ENCODE data around the gene PRKCZ.

The PRKCZ gene

GRCh38 chr1:2209400-2210083 lies 159.3 kb downstream of the PRKCZ start:
- peaks cover 68% of the 10 kb centered on the region for H3K4me1 ChIP-seq (ENCODE audit: control insufficient read depth, insufficient read depth, low read length)
- DNase-seq (ENCODE audit: low read depth) = peak; percentile 16

GRCh38 chr1:2210084-2210653 lies 160.0 kb downstream of the PRKCZ start:
- no peak for DNase-seq (ENCODE audit: low read depth)
- Histone ChIP-seq H3K9ac (ENCODE audit: low read length) (no peak overlapping the region), H3K27me3 (replicated peaks; ENCODE audit: control insufficient read depth, insufficient read depth, low read length) (no peaks in the 10 kb centered on the region), H3K4me3 (ENCODE audit: low read length) (no peak overlapping the region), H3K9me3 (ENCODE audit: control insufficient read depth, low read length) (no peaks in the 10 kb centered on the region), H3K4me1 (ENCODE audit: control insufficient read depth, insufficient read depth, low read length) (peaks cover 71% of the 10 kb centered on the region), H3K36me3 (ENCODE audit: control insufficient read depth, insufficient read depth, low read length, severe bottlenecking) (no peaks in the 10 kb centered on the region)

More at GRCh38 chr1:2209400-2210083, 159.3 kb downstream of the PRKCZ start:
- peak overlapping the region; percentile 88 for H3K9ac ChIP-seq (ENCODE audit: low read length)
- H3K4me3 ChIP-seq (ENCODE audit: low read length) = no peak overlapping the region
- no peaks in the 10 kb centered on the region for H3K27me3 ChIP-seq (replicated peaks; ENCODE audit: control insufficient read depth, insufficient read depth, low read length)
- no peaks in the 10 kb centered on the region for H3K36me3 ChIP-seq (ENCODE audit: control insufficient read depth, insufficient read depth, low read length, severe bottlenecking)
- no peaks in the 10 kb centered on the region for H3K9me3 ChIP-seq (ENCODE audit: control insufficient read depth, low read length)

- Histone ChIP-seq H3K9ac (ENCODE audit: low read length) (no peak overlapping the region), H3K4me3 (ENCODE audit: low read length) (no peak overlapping the region), H3K4me1 (ENCODE audit: control insufficient read depth, insufficient read depth, low read length) (peaks cover 67% of the 10 kb centered on the region), H3K36me3 (ENCODE audit: control insufficient read depth, insufficient read depth, low read length, severe bottlenecking) (no peaks in the 10 kb centered on the region), H3K27me3 (replicated peaks; ENCODE audit: control insufficient read depth, insufficient read depth, low read length) (no peaks in the 10 kb centered on the region), H3K9me3 (ENCODE audit: control insufficient read depth, low read length) (no peaks in the 10 kb centered on the region)
- no peak for DNase-seq (ENCODE audit: low read depth)
These were observed 160.6 kb downstream of the PRKCZ start for GRCh38 chr1:2210786-2211185.

- no peak for DNase-seq (ENCODE audit: low read depth)
- Histone ChIP-seq H3K4me1 (ENCODE audit: control insufficient read depth, insufficient read depth, low read length) (peaks cover 56% of the 10 kb centered on the region), H3K36me3 (ENCODE audit: control insufficient read depth, insufficient read depth, low read length, severe bottlenecking) (no peaks in the 10 kb centered on the region), H3K27me3 (replicated peaks; ENCODE audit: control insufficient read depth, insufficient read depth, low read length) (no peaks in the 10 kb centered on the region), H3K9ac (ENCODE audit: low read length) (peak overlapping the region; percentile 93), H3K4me3 (ENCODE audit: low read length) (peak overlapping the region; percentile 74), H3K9me3 (ENCODE audit: control insufficient read depth, low read length) (no peaks in the 10 kb centered on the region)
These were observed 162.0 kb downstream of the PRKCZ start for GRCh38 chr1:2212274-2212531.

- peak overlapping the region; percentile 93 for H3K9ac ChIP-seq (ENCODE audit: low read length)
- DNase-seq (ENCODE audit: low read depth) = peak; percentile 96
- H3K27me3 ChIP-seq (replicated peaks; ENCODE audit: control insufficient read depth, insufficient read depth, low read length) = no peaks in the 10 kb centered on the region
- peak overlapping the region; percentile 74 for H3K4me3 ChIP-seq (ENCODE audit: low read length)
- H3K36me3 ChIP-seq (ENCODE audit: control insufficient read depth, insufficient read depth, low read length, severe bottlenecking) = no peaks in the 10 kb centered on the region
- H3K4me1 ChIP-seq (ENCODE audit: control insufficient read depth, insufficient read depth, low read length) = peaks cover 50% of the 10 kb centered on the region
- H3K9me3 ChIP-seq (ENCODE audit: control insufficient read depth, low read length) = no peaks in the 10 kb centered on the region
These were observed 162.6 kb downstream of the PRKCZ start for GRCh38 chr1:2212532-2213491.

DNA sequence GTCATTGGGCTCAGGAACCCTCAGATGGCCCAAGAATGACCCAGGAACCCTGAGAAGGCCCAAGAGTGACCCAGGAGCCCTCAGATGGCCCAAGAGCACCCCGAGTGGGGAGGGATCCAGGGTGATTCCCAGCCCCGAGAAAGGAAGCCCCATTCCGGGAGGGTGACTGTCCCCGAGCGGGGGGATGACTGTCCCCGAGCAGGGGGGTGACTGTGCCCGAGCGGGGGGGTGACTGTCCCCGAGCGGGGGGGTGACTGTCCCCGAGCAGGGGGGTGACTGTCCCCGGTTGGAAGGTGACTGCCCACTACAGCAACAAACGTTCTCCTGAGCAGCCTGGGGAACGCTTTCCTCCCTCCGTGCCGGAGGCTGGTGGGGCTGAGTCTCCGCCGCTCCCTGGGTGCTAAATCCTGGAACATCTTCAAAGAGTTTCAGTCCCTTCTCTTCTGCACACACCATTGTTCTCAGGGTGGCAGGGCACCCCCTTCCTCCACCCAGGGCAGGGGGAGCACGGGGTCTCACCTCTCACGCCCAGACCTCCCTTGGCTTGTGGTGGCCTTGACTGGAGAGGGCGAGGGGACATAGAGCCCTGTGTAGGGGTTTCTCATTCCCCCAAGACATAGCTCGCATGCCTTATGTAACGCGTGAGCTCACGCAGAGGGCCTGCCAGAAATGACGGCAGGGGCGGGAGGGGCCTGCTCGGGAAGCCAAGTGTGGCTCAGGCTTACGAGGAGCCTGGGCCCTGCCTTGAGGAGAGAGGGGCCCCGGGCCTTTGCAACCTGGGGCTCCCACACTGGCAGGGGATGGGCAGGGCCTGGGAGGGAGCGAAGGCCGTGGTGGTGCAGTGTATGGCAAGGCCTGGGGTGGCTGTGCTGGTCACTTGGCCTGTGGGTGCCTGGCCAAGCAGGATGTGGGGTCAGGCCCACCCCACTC lies 163.6 kb downstream of the PRKCZ start:
- Histone ChIP-seq H3K4me3 (ENCODE audit: low read length) (peak overlapping the region; percentile 74), H3K36me3 (ENCODE audit: control insufficient read depth, insufficient read depth, low read length, severe bottlenecking) (no peaks in the 10 kb centered on the region), H3K27me3 (replicated peaks; ENCODE audit: control insufficient read depth, insufficient read depth, low read length) (no peaks in the 10 kb centered on the region), H3K4me1 (ENCODE audit: control insufficient read depth, insufficient read depth, low read length) (peaks cover 40% of the 10 kb centered on the region), H3K9ac (ENCODE audit: low read length) (peak overlapping the region; percentile 93), H3K9me3 (ENCODE audit: control insufficient read depth, low read length) (no peaks in the 10 kb centered on the region)
- peak; percentile 70 for DNase-seq (ENCODE audit: low read depth)

GRCh38 chr1:2214541-2215241 lies 164.5 kb downstream of the PRKCZ start:
- peaks cover 31% of the 10 kb centered on the region for H3K4me1 ChIP-seq (ENCODE audit: control insufficient read depth, insufficient read depth, low read length)
- H3K9ac ChIP-seq (ENCODE audit: low read length) = peak overlapping the region; percentile 93
- H3K36me3 ChIP-seq (ENCODE audit: control insufficient read depth, insufficient read depth, low read length, severe bottlenecking) = no peaks in the 10 kb centered on the region
- no peaks in the 10 kb centered on the region for H3K27me3 ChIP-seq (replicated peaks; ENCODE audit: control insufficient read depth, insufficient read depth, low read length)
- H3K9me3 ChIP-seq (ENCODE audit: control insufficient read depth, low read length) = no peaks in the 10 kb centered on the region
- DNase-seq (ENCODE audit: low read depth) = no peak
- H3K4me3 ChIP-seq (ENCODE audit: low read length) = no peak overlapping the region

DNA sequence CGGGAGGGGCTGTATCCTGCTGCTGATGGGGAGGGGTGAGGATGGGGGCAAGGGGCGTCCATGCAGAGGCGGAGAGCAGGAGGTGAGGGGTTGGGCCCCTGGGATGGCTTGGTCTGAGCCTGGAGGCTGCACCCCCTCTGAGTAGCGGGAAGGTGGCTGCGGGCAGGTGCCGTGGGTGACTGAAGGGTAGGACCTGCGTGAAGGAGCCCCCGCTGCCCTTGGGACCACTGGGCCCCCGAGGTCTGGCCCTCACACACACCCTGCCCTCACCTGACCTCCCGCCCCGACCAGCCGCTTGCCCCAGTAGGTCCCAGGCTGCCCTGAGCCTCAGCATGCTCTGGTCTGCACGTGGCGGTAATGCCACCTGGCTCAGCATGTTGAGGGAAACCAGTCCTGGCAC lies 165.1 kb downstream of the PRKCZ start:
- H3K9me3 ChIP-seq (ENCODE audit: control insufficient read depth, low read length) = no peaks in the 10 kb centered on the region
- H3K9ac ChIP-seq (ENCODE audit: low read length) = no peak overlapping the region
- peaks cover 27% of the 10 kb centered on the region for H3K4me1 ChIP-seq (ENCODE audit: control insufficient read depth, insufficient read depth, low read length)
- no peaks in the 10 kb centered on the region for H3K36me3 ChIP-seq (ENCODE audit: control insufficient read depth, insufficient read depth, low read length, severe bottlenecking)
- H3K4me3 ChIP-seq (ENCODE audit: low read length) = no peak overlapping the region
- H3K27me3 ChIP-seq (replicated peaks; ENCODE audit: control insufficient read depth, insufficient read depth, low read length) = no peaks in the 10 kb centered on the region
- DNase-seq (ENCODE audit: low read depth) = no peak

DNA sequence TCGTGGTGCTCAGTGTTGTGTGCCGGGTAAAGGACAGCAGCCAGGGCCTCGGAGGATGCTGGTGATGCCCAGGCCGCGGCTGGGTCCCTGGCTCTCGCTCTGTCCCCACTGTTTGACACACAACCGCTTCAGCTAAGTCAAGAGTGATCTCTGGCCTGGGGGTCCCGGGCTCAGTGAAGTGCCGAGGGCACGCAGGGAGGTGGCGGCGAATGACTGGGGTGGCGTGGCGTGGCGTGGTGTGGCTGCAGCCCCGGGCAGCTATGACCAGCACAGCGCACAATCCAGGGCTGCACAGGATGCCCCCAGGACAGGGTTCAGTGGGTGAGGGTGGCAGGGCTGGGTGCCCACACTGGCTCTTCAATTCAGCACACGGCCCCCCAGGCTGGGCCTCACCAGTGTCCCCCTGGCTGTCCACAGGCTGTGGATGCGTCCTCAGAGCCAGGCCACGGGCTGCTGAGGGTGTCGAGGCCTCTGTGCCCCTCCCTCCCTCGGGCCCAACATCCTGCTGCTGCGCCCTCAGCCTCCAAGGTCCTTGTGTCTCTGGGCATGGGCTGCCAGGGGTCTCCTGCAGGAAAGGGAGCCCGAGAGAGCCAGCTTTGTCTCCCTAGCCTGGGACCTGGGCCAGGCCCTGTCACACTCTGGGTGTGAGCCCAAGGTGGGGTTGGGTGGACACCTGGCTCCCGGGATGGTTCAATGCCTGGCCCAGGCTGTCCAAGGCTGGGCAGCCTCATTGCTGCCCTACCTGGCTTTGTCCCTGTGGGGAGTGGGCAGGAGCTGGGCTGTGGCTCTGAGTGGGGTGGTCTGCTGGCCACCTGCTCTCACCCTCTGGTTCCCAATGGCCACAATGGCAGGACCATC lies 165.9 kb downstream of the PRKCZ start:
- DNase-seq (ENCODE audit: low read depth) = no peak
- Histone ChIP-seq H3K4me3 (ENCODE audit: low read length) (no peak overlapping the region), H3K36me3 (ENCODE audit: control insufficient read depth, insufficient read depth, low read length, severe bottlenecking) (no peaks in the 10 kb centered on the region), H3K9me3 (ENCODE audit: control insufficient read depth, low read length) (no peaks in the 10 kb centered on the region), H3K4me1 (ENCODE audit: control insufficient read depth, insufficient read depth, low read length) (peaks cover 27% of the 10 kb centered on the region), H3K27me3 (replicated peaks; ENCODE audit: control insufficient read depth, insufficient read depth, low read length) (no peaks in the 10 kb centered on the region), H3K9ac (ENCODE audit: low read length) (no peak overlapping the region)

DNA sequence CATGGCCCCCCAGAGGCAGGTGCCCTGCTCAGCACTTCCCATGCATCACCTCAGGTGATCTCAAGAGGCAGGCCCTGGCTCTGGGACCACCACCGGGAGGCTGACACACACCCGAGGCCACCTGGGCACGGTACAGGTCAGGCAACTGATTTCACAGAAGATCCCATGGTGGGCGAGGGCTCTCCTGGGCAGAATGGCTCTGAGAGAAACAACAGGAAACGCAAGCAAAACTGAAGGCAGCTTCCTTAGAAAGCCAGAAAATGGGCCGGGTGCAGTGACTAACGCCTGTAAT lies 166.5 kb downstream of the PRKCZ start:
- H3K4me1 ChIP-seq (ENCODE audit: control insufficient read depth, insufficient read depth, low read length) = peaks cover 27% of the 10 kb centered on the region
- H3K4me3 ChIP-seq (ENCODE audit: low read length) = no peak overlapping the region
- no peaks in the 10 kb centered on the region for H3K9me3 ChIP-seq (ENCODE audit: control insufficient read depth, low read length)
- H3K9ac ChIP-seq (ENCODE audit: low read length) = no peak overlapping the region
- H3K36me3 ChIP-seq (ENCODE audit: control insufficient read depth, insufficient read depth, low read length, severe bottlenecking) = no peaks in the 10 kb centered on the region
- no peaks in the 10 kb centered on the region for H3K27me3 ChIP-seq (replicated peaks; ENCODE audit: control insufficient read depth, insufficient read depth, low read length)
- DNase-seq (ENCODE audit: low read depth) = no peak

Measured in adipocyte (in vitro differentiated cells).